Measurements from ENCODE around the gene POU4F3.
A peak's percentile ranks its signal among the peaks of the same experiment; 100 is the strongest.

POU4F3 gene

DNA sequence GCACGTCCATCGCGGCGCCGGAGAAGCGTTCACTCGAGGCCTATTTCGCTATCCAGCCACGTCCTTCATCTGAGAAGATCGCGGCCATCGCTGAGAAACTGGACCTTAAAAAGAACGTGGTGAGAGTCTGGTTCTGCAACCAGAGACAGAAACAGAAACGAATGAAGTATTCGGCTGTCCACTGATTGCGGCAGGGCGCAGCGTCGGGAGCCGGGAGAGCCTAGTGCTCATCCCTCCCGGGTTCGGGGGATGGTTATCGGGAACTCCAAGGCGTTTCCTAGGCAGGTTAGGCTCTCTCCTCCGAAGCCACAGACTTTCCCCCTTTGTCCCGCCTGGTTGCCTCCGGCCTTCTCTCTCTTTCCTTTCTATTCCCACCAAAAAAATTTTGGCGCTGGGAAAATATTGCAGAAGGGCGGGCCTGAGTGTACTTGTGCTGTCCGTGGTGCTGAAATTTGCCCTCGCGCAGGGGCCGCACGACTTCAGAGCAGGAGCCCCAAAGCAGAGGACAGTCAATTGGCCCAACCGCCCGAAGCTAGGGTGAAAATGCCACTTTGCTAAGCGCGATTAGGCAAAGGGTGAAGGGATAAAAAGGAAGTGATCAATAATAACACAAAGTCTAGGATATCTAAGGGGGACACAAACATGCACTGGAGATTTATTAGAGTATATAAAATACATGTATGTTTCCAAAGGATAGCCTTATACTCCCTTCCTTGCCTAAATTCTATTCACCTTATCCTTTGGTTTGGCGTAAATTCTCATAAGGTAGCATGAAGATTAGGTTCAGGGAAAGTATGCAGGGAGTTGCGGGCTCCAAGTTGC, 1.8 kb downstream of the POU4F3 start:
- DNase-seq = peak; percentile 61

DNA sequence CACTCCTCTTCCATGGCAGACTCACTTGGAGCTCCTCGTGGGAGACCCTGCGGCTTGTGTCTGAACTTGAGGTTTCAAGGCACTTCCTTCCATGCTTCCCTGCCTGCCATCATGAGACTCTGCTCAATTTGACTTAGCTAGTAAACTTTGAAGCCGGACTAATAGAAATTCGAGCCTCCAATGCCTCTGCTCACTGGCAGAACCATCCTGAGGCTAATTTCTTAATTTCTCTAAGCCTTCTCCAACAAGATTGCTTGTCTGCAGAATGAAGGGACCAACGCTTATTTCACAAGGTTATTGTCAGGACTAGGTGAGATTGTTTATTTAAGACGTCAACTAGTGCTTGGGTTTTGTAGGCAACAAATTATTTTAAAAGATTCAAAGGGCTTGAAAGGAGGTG, 3.2 kb downstream of the POU4F3 start:
- no peak for DNase-seq

DNA sequence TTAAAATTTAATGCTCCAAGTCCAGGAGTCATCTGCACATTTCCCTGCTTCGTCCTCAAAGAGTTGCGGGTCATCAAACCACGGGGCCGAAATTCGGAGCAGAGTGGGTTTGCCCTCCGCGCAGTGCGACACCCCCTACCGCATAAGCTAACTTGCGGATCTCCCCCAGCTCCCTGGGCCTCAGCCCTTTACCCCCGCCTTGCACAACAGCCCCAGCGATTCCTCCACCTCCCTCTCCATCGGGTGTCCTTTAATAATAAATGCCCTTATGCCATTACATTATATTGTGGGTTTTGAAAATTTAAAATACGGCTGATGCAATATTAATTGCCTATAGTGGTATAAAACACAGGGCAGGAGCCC, 3.9 kb downstream of the POU4F3 start:
- no peak for DNase-seq

DNA sequence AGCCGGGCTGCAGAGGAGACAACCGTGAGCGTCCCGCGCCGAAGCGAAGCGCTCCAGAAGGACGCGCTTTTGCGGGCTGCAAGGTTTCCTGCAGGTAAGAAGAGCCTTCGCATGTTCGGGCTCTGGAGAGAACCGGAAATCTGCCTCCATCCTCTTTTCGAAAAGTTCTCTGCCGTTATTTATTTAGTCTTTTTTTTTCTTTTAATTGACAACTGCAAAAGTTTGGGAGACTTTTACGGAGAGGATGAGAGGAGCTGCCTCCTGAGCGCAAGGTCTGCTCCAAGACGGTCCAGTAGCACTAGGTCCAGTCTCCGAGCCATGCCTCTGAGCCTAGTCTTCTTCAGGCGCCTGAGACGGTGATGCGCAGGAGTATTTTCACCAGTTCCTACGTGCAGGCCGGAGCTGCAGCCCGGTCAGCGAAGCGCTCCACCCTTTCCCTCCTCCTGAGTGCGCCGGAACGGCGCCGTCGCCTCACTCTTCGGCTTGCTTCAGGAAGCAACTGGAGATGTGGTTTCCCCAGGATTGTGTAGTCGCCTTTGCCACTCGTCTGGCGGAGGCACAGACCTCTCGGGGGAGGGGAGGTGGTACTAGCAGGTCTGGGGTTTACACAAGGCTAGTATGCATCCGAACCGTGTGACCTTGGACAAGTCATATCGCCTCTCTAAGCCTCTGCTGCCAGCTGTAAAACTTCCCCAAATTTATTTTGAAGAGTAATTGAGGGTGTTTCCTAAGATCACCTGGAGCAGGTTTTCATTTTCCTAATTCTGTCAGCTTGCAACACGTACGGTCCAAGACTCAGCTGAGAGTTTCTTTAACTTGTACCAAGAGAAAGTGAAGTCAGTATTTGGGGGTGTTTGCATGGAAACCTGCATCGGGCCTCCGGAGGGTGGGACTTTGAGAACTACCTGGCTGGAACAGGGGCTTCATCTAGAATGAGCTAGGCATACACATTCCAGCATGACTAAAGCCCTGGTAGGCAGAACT, 4.5 kb downstream of the POU4F3 start:
- no peak for DNase-seq

DNA sequence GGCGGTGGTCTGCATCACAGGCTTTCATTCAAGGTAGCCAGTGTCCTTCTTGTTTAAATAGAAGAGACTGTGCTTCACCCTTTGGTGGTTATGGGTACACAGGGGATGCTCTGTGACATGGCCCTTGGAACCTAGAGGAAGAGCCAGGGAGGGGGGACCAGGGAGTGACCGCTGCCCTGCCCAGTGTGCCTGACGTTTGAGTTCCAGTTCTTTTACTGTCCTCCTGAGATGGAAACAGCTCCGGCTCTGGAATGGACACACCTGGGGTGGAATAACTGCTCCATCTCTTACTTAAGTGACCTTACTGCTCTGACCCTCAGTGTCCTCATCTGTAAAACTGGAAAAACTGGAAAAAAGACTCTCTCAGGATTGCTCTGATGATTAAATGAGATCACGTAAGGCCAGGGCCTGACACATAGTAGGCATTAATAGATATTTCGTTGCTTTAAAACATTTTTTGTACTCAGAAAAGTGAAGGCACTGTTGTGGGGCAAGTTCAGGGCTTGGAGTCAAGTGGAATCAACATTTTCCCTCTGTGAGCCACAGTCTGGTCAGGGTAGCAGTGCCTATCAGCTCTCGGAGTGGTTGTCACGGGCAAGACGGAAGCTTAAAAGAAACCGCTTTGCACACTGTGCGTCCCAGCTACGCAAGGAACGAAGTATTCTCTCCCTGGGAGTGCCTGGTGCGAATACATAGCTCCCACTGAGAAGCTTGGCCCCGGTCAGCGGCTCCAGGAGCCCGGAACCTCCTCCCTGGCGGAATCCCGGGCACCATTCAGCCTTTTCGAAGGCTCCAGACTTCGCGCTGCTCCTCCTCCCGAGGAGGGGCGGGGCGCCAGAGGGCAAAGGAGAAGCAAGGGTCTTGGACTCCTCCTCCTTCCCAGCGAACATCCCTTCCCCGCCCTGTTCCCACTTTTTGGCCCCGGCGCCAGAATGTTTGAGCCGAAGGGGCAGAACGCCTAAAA, 5.8 kb downstream of the POU4F3 start:
- DNase-seq = peak; percentile 19

DNA sequence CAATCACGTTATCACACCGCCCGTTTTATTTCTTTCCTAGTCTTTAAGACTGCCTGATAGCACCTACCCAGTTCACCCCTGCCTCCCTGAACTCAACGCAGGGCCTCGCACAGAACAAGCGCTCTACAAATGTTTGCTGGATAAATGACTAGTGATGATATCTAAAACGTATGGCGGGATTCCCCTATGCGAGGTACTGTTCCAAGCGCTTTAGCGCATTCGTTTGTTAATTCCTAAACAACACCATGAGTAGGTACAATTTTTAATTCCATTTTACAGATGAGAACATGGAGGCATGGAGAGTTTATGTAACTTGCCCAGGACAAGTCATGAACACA, 6.6 kb downstream of the POU4F3 start:
- DNase-seq = no peak

DNA sequence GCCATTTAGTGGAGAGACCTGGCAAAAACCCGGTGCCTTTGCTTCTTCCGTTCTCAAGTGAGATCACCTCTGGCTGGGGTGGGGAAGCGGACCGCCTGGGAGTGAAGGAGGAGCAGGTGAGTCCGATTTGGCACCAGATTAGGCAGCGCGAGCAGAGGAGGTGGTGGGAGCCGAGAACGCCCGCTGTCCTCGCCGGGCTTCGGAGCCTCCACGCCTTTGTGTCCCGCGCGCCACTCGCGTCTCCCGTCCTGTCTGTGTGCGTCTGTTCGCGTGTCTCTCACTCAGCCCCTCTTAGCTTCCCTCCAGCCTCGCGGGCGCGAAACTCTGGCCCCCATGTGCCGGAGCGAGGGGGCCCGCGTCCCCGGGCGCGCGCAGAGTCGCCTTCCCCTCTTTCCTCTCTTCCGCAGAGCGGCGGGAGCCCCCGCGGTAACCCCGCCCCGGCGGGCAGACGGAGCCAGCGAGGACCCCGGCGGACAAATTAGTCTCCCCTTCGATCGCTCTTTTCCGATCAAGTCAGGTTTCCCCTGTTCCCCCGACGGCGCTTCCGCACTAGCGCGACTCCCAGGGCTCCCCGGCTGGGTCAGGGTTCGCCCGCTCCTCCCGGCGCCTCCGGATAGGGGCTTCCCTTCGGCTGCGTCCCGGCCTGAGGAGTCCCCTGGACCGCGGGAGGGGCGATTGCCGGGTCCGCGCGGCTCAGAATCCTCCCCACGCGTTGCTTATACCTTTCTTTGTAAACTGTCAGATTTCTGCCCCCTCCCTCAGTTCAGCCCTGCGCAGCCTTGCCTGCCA, 7.1 kb downstream of the POU4F3 start:
- no peak for DNase-seq

DNA sequence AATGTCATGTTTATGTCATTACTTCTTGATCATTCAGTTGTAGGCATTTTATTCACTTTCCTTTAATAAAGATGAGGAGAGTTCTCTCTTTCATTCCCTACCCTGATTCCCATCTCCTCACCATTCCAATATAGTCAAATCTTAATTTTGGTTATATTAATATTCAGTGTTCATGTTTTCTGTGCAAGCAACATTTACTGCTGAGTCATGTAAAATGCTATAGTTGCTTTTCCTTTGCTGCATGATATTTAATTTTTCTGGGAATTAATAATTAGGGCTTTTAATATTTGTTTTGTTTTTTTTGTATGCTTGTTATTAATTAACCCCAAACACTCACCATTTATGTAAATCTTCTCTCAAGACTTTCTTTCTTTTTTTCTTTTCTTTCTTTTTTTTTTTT, 18.5 kb downstream of the POU4F3 start:
- no peak for DNase-seq

DNA sequence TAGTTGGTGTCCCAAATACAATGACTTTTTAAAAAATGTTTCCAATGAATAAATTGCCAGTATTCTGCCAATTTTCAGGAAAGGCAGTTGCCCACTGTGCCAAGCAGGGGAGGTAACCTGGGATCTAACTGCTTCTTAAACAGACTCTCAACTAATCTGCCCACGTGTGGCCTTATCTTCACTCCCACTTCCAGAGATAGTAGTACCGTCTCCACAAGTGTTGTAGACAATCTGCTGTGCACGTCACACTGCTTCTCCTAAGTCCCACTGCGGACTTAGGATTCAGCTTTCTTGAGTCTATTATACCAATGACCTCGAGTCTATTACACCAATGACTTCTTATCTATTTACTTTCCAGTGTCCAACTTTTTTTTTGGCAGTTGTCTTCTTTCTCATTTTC, 21.2 kb downstream of the POU4F3 start:
- no peak for DNase-seq

DNA sequence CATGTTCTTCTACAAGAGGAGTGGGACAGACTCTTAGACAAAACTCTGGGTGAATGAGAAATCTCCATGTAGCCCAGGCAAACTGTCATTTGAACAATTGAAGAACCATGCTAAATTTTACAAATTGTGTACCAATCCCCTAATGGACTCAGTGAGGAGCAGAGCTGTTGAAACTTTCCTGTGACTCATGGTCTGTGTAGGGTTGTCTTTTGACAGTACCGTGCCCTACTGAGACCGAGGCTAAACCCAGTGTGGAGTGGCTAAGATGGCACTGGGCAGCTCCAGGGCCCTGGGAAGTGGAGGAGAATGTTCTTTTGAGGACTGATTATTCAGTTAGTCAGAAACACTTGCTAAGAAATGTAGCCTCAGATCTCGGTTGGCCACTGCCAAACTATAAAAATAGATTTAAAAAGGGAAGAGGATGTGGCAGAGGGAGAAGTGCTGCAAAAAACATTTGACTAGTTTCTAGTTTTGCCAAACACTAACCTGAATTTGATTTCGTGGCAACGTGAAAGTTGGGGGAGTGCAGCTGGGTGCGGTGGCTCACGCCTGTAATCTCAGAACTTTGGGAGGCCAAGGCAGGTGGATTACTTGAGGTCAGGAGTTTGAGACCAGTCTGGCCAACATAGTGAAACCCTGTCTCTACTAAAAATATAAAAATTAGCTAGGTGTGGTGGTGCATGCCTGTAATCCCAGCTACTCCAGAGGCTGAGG, 24.7 kb downstream of the POU4F3 start:
- DNase-seq = no peak

DNA sequence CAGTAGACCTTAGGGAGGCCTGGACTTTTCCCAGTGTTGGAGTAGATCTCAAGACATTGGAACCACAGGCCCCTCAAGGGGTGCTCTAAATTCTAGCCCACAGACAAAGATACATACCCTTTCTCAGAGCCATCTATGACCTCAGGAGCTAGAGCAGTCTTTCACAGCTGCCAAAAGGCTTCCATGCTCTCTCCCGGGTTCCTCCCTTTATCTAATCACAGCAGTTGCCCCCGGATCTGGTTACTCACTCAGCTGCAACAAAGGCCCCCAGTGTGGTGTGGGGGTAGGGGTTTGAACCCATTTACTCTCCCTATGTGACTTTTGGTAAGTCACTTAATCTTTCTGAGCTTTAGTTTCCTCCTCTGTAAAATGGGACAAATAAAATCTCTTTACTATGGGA, 27.0 kb downstream of the POU4F3 start:
- DNase-seq = no peak

DNA sequence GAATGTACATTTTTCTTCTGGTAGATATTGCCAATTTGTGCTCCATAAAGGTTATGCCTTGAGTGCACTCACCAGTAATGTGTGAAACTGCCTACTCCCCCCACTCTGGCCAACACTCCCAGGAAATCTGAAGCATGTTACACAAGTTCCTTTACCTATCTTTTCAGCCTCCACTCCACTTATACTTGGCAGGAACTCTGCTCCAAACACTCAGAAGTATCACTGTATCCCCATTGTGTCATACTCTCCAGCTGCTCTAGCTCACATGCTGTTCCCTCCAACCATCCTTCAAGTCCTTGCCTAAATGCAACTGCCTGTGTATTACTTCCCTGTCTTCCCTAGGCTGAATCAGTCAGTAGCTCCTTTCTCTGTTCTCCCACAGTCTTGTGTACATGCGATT, 28.3 kb downstream of the POU4F3 start:
- DNase-seq = no peak

DNA sequence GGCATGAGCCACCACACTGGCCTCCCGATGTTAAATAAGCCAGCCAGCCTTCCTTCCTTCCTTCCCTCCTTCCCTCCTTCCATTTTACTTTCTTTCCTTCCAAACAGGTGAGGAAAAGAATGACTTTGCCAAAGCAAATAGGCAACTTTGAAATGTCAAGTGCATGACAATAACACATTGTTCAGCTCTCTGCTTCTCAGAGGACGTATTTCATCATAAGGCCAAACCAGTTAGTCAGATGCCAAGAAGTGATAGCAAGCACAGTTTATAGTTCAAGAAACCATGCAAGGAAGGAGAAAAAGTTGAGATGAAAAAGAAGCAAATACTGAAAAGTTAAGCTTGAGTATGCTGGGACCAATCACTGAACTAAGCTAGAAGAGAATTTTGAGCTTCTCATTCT, 29.5 kb downstream of the POU4F3 start:
- DNase-seq = no peak

DNA sequence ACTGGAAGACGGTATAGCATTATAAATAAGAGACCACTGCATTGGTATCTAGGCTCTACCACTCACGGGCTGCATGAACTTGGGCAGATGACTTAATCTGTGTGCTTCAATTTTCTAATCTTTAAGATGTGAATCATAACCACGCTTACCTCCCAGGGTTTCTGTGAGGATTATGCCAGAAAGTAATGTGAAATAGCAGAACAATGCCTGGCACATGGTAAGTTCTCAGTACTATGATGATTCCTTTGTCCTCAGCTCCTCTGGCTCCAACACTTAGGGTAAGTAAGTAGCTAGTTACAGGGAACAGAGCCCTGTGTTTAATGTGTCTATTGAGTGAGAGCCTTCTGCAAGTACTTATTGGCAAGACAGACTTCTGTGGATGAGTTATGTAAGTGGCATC, 31.1 kb downstream of the POU4F3 start:
- peak; percentile 80 for DNase-seq

DNA sequence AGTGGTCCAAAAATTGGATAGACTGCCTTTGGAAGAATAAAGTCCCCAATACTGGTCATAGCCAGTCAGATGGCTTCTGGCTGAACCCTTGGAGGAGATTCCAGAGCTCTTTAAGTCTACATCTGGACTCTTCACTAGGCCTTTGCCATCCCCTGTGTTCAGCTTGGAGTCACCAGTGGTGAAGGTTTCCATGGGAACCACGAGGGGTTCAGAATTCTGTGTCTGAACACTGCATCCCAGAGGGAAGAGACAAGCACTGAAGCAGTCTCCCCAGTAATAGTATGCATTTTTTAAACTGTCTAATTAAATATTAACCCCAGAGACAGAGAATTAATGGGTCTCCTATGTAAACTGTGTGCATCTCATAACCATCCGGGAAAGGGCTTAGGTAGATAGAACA, 38.2 kb downstream of the POU4F3 start:
- DNase-seq = no peak

DNA sequence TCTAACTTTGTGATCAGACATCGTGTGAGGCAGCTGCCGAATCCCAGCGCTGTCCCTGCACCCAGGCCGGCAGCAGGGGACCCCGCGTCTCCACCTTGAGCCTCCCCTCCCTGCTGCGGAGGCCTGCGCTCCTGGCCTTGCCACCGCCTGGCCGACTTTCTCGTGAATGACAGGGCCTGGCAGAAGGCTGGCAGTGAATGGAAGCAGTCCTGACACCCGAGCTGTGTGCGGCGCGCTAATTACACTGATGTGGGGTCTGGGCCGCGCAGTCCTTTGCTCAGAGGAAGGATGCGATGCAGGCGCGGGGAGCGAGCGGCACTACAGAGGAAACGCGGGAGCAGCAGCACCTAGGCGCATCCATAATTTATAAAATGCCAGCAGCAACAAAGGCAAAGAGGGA, 40.3 kb downstream of the POU4F3 start:
- DNase-seq = no peak

DNA sequence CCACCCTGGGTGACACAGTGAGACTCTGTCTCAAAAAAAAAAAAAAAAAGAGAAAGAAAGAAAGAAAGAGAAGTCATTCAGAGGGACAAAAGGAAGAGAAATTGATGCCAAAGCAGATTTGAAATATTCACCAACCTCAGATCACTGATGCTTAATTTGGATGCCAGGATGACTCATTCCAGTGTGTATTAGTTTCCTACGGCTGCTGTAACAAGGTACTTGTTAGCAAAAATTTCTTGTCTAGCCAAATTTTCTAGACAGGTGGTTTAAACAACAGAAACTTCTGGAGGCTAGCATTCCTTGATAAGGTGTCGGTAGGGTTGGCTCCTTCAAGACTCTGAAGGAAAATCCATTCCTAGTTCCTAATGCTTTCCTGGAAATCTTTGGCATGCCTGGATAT, 42.1 kb downstream of the POU4F3 start:
- no peak for DNase-seq

DNA sequence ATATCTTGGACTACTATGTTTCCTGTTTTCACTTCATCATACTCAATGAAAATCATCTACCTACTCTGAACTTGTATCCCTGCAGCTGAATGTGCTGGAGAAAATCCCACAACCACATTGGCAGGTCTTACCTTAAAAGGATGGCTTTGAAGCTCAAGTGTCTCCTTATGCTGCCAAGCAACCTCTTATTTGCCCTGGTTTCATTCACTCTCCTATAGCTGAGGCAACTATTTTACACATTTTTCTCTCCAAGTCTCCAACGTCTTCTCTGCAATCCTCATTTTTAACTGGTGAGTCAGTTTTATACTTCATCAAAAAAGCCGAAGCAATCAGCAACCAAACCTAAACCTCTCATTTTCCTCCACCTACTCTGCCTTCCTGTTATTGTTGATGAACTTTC, 49.7 kb downstream of the POU4F3 start:
- peak; percentile 63 for DNase-seq

DNA sequence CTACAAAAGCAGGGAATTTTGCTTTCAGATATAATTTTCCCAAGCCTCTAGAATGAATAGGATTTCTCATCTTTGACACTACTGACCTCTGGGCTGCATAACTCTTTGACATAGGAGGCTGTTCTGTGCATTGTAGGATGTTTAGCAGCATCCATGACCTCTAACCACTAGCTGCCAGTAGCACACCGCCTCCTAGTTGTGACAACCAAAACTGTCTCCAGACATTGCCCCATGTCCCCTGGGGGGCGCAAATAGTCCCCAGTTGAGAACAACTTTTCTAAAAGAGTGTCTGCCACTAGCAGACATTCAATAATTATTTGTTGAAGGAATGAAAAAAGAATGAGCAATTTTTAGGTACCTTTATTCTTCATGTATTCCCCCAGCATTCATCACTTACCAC, 51.8 kb downstream of the POU4F3 start:
- DNase-seq = no peak

Data from EL (cell line).